Nucleus accumbens (tissue), 56 donors: ENCODE results near the gene SOX18.
"Not testable (repeated sequence)": the region's sequence is repeated elsewhere in the genome, so short reads cannot be mapped to it uniquely, and the experiment has no call there.

Experiments
- DNase-seq, 56 donors: peaks; one replicate each; lab custom pipeline; 2025; lab: John Stamatoyannopoulos, UW

The SOX18 gene

GRCh38 chr20:64049060-64049877, at the start of gene SOX18:
Gene SOX18, minus strand, starts transcription at chr20:64049639. Its CDS starts 123 bp downstream, at chr20:64049516.
- peak in 1 of 56 donors; percentile 13 for DNase-seq

GRCh38 chr20:64098471-64099013, 49.1 kb upstream of the SOX18 start:
- no peak for DNase-seq

- no peak for DNase-seq
Observed at GRCh38 chr20:64096535-64096934, 47.1 kb upstream of the SOX18 start.

GRCh38 chr20:64095927-64096326, 46.5 kb upstream of the SOX18 start:
- DNase-seq: no peak

- DNase-seq: no peak
Observed at GRCh38 chr20:64095455-64095854, 46.0 kb upstream of the SOX18 start.

- DNase-seq: no peak
Observed at GRCh38 chr20:64093013-64093503, 43.6 kb upstream of the SOX18 start.

- DNase-seq: peak in 2 of 56 donors; percentile 17 to 30
Observed at GRCh38 chr20:64092258-64093012, 43.0 kb upstream of the SOX18 start.

- DNase-seq: peak in 16 of 56 donors; percentile 7 to 58 (median 32)
Observed at GRCh38 chr20:64091770-64092169, 42.3 kb upstream of the SOX18 start.

- no peak for DNase-seq
Observed at GRCh38 chr20:64091340-64091739, 41.9 kb upstream of the SOX18 start.

GRCh38 chr20:64090165-64090564, 40.7 kb upstream of the SOX18 start:
- peak in 32 of 56 donors; percentile 16 to 74 (median 35) for DNase-seq

- DNase-seq: not testable (repeated sequence)
Observed at GRCh38 chr20:64088586-64088985, 39.1 kb upstream of the SOX18 start.

GRCh38 chr20:64087226-64087825, 37.9 kb upstream of the SOX18 start:
- not testable (repeated sequence) for DNase-seq

- DNase-seq: no peak
Observed at GRCh38 chr20:64086801-64087200, 37.4 kb upstream of the SOX18 start.

- no peak for DNase-seq
Observed at GRCh38 chr20:64084685-64085152, 35.3 kb upstream of the SOX18 start.

GRCh38 chr20:64083804-64084684, 34.6 kb upstream of the SOX18 start, which contains the start of gene LKAAEAR1:
Gene LKAAEAR1, minus strand, starts transcription at chr20:64084398. Its CDS starts 179 bp downstream, at chr20:64084219.
- DNase-seq: peak in 1 of 56 donors; percentile 63

GRCh38 chr20:64083378-64083803, 34.0 kb upstream of the SOX18 start:
- DNase-seq: peak in 43 of 56 donors; percentile 15 to 82 (median 54)

- DNase-seq: peak in 1 of 56 donors; percentile 16
Observed at GRCh38 chr20:64082820-64083377, 33.5 kb upstream of the SOX18 start.

- no peak for DNase-seq
Observed at GRCh38 chr20:64082126-64082731, 32.8 kb upstream of the SOX18 start.

GRCh38 chr20:64081624-64081964, 32.2 kb upstream of the SOX18 start:
- DNase-seq: no peak
